Psoas muscle (tissue), 8 donors: Measurements from ENCODE around the gene ARHGAP27. TPM values are rescaled to one million over a fixed set of nuclear protein-coding genes. Genes with fewer than 3 reads are reported as not detected.

Source experiments
- ATAC-seq, 4 donors: fragments of 200-7000 bp; cut with Tn5 transposase; one replicate each; pipeline ENCODE4 v1.9.1; 2020; ENCODE audit warnings: moderate library complexity in 3 of 4, mild to moderate bottlenecking in 2 of 4
- DNase-seq, 2 donors: peaks; one replicate each; pipeline ENCODE4 v3.0.0-alpha.2; 2020
- H3K27ac ChIP-seq: fragments of 200-600 bp; one replicate; pipeline ENCODE4 v1.8.0; 2022
- H3K27me3 ChIP-seq, 3 donors: fragments of 200-600 bp in 1 of 3; one replicate each; pipeline versions ENCODE4 v1.6.1 to v1.8.0; 2013 to 2022; ENCODE audit warnings: low read length in 2 of 3, mild to moderate bottlenecking in 2 of 3, moderate library complexity in 1 of 3; ENCODE audit not compliant: insufficient read depth in 3 of 3
- H3K36me3 ChIP-seq, 2 donors: fragments of 200-600 bp in 1 of 2; one replicate each; pipeline versions ENCODE4 v1.6.1 to v1.8.0; 2013 to 2022; ENCODE audit warnings: low read depth in 1 of 2, mild to moderate bottlenecking in 1 of 2, moderate library complexity in 1 of 2; ENCODE audit not compliant: insufficient read depth in 1 of 2
- H3K4me1 ChIP-seq: fragments of 200-600 bp; one replicate; pipeline ENCODE4 v1.8.0; 2022
- H3K4me3 ChIP-seq: fragments of 200-600 bp; one replicate; pipeline ENCODE4 v1.8.0; 2022; ENCODE audit warnings: mild to moderate bottlenecking
- H3K9me3 ChIP-seq: fragments of 200-600 bp; one replicate; pipeline ENCODE4 v1.8.0; 2022
- WGBS, 3 donors: extraction: QIAGEN DNeasy Blood & Tissue Kit; methylation state at CpG; one replicate each; pipeline versions ENCODE4 v1.1.6 to v1.1.7; 2013; 5-methylcytosine and 5-hydroxymethylcytosine counted together
- intact Hi-C, 2 donors: fragments of 100-400 bp; cut with DNase I; formaldehyde crosslinking; loops; one replicate each; pipeline versions ENCODE4 v1.11.0 to v1.14.2; 2022
- polyA plus RNA-seq, 3 donors: library from polyadenylated mRNA; stranded (reverse); fragments of 200-250 nt; gene quantifications; one replicate each; pipeline ENCODE4 v1.2.3, GENCODE V29; 2013
- total RNA-seq, 4 donors: library from RNA; stranded (reverse); fragmentation: NEBNext Ultra II Directional in 2 of 4; extraction: Animal tissue kit (Norgen Biotek cat#: 25700) in 2 of 4; gene quantifications; one replicate each; pipeline versions ENCODE4 v1.2.1 to v1.2.4, GENCODE V29; 2021 to 2023
- TF ChIP-seq, protein P1 (sequence below): fragments of 200-600 bp; IDR thresholded peaks from one replicate; pipeline ENCODE4 v1.8.0; 2022; ENCODE audit warnings: antibody characterized with exemption
- donor health status: healthy with polysubstance abuse.
- donor health status: DM: no; HTN: no; CAD: no; lungs with moderate emphysema.
- donor health status: Bipolar disorder and iron deficiency.
- donor health status: healthy.
- donor health status: DM: yes; HTN: yes; CAD: no.
- donor health status: DM: no; HTN: no; CAD: no.
- donor health status: DM: no; HTN: no; CAD: no.
- donor health status: DM: yes; HTN: yes; CAD: no.

The ARHGAP27 gene
- total and polyA plus RNA-seq, 7 donors = 3.4 to 8.9 (median 5.5) TPM

DNA sequence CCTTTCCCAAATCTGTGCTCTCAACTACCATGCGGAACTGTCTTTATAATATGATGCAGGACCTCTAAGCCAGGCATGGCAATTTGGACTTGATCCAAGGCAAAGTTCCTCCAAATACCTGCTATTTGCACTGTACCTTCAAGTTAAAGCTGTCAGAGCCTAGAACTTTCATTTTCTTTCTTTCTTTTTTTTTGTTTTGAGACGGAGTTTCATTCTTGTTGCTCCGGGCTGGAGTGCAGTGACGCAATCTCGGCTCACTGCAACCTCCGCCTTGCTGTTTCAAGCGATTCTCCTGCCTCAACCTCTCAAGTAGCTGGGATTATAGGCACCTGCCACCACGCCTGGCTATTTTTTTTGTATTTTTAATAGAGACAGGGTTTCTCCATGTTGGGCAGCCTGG is 51.7 kb downstream of the ARHGAP27 start:
- TF ChIP-seq, protein P1, sequence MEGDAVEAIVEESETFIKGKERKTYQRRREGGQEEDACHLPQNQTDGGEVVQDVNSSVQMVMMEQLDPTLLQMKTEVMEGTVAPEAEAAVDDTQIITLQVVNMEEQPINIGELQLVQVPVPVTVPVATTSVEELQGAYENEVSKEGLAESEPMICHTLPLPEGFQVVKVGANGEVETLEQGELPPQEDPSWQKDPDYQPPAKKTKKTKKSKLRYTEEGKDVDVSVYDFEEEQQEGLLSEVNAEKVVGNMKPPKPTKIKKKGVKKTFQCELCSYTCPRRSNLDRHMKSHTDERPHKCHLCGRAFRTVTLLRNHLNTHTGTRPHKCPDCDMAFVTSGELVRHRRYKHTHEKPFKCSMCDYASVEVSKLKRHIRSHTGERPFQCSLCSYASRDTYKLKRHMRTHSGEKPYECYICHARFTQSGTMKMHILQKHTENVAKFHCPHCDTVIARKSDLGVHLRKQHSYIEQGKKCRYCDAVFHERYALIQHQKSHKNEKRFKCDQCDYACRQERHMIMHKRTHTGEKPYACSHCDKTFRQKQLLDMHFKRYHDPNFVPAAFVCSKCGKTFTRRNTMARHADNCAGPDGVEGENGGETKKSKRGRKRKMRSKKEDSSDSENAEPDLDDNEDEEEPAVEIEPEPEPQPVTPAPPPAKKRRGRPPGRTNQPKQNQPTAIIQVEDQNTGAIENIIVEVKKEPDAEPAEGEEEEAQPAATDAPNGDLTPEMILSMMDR = no peak
- intact Hi-C loops = loop anchor here (5.0 kb wide), 2 partner anchors 64 to 119 kb away; partner anchors contain the start of genes MAP3K14 (in 1 of the 2) and SPATA32 (in 1 of the 2)
- Histone ChIP-seq H3K27me3 (no peaks in the 10 kb centered on the region), H3K9me3 (no peaks in the 10 kb centered on the region), H3K36me3 (no peaks in the 10 kb centered on the region), H3K4me3 (no peak overlapping the region), H3K27ac (no peak overlapping the region), H3K4me1 (peaks cover 4% of the 10 kb centered on the region)
- ATAC-seq (no peak), DNase-seq (no peak)
- WGBS, 3 donors = 78 to 84% (median 80%) methylated on average over 8 of the region's 8 CpGs

DNA sequence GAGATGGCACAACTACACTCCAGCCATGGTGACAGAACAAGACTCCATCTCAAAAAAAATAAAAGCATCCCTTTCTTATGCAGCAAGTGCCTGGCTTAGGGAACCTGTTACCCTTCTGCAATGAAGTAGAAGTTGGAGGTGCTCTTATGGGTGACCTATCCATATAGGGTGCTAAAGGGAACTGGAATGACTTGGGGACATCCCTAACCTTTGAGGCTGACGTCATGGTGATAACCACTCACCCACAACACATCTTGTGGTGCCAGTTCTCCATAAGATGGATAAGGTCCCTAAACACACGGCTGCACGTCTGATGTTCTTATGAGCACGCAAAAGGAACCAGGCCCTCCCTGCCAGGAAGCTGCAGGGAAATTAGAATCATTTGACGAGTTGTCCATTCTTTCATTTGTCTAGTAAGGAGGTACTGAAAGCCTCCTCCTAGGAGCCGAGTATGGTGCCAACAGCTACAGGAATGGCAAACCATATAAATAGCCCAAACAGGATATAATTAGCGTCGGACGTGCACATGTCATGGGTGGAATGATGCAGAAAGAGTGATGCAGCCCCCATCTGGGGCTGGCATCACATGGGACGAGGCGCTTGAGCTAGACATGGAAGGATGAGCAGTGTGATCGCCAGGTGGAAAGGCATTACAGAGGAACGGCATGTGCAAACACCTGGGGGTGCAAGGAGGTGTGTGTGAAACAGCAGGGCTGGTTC is 52.5 kb downstream of the ARHGAP27 start:
- Histone ChIP-seq H3K27ac (no peak overlapping the region), H3K4me3 (no peak overlapping the region), H3K36me3 (no peaks in the 10 kb centered on the region), H3K4me1 (peaks cover 9% of the 10 kb centered on the region), H3K27me3 (no peaks in the 10 kb centered on the region), H3K9me3 (no peaks in the 10 kb centered on the region)
- ATAC-seq (no peak), DNase-seq (no peak)
- TF ChIP-seq, protein P1 = no peak
- intact Hi-C loops = loop anchor here (5.0 kb wide), 2 partner anchors 63 to 118 kb away; partner anchors contain the start of genes MAP3K14 (in 1 of the 2) and SPATA32 (in 1 of the 2)
- WGBS, 3 donors = 45 to 58% (median 54%) methylated on average over 13 of the region's 13 CpGs

GRCh38 chr17:45377401-45377800 is 55.3 kb downstream of the ARHGAP27 start:
- Histone ChIP-seq H3K4me3 (no peak overlapping the region), H3K27me3 (no peaks in the 10 kb centered on the region), H3K9me3 (no peaks in the 10 kb centered on the region), H3K27ac (no peak overlapping the region), H3K4me1 (peaks cover 25% of the 10 kb centered on the region), H3K36me3 (no peaks in the 10 kb centered on the region)
- TF ChIP-seq, protein P1 = no peak
- no peak for ATAC-seq
- DNase-seq = no peak
- WGBS, 3 donors = 83 to 89% (median 88%) methylated on average over 8 of the region's 8 CpGs
- intact Hi-C loops = no loop called here

DNA sequence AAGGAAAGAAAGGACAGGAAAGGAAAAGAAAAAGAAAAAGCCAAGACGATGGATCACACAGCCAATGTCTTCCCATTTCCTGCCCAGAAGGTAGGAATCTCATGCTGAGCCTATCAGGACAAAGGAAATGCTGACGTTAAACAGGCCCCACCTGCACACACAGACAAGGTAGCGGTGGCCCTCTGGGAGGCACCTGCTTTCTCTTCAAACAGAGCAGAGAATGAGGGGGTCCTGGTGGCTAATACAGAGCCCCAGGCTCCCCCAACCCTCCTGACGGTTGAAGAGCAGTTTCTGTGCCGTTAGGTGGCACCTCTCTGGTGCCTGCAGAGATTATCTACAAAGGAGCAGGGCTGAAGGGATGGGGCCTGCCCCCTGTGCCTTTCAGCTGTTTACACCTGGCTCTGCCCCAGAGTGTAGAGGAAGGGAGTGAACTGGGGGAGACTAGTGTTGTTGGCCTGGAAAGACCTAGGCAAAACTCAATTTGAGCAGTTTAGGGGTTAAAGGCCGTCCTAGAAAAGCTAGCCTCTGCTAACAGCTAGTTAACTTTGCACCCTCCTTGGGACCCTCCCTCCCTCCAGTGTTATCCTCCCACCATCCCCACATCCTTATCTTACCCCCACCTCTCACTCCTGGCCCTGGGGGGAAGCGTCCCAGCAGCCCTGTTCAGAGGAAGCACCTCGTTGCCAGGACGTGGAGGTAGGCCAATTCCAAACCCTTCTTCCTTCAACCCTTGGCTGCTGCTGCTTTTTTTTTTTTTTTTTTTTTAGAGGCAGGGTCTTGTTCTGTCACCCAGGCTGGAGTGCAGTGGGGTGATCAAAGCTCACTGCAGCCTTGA is 56.3 kb downstream of the ARHGAP27 start:
- ATAC-seq (no peak), DNase-seq (no peak)
- Histone ChIP-seq H3K27me3 (no peaks in the 10 kb centered on the region), H3K4me1 (peaks cover 32% of the 10 kb centered on the region), H3K9me3 (no peaks in the 10 kb centered on the region), H3K36me3 (no peaks in the 10 kb centered on the region), H3K4me3 (no peak overlapping the region), H3K27ac (no peak overlapping the region)
- WGBS, 3 donors = 80 to 82% (median 82%) methylated on average over 9 of the region's 9 CpGs
- intact Hi-C loops = no loop called here
- TF ChIP-seq, protein P1 = no peak
